ENCODE results near the gene LTBP2.

DNA sequence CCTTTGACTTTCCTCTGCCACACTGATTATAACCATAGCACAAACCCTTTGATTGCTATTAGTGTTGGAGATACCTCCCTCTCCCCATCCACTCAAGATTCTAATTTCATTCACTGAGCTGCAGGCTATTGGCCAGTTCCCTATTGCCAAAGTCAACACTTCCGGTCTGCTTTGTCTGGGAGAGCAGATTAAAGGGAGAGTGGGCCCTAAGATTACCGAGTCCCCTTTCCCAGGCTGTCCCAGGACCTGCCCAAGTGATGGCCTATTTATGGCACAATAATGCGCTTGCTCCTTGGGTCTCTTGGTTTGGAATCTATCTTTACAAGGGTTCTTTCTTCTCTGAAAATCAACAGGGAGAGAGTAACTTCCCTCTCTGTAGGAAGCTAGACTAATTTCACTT lies 42.9 kb upstream of the LTBP2 start:
- TF ChIP-seq EZH2phosphoT487 (IDR thresholded peaks at IDR 0.05; ENCODE audit: insufficient read depth, low read depth) (no peak), EZH2 (IDR thresholded peaks at IDR 0.05; ENCODE audit: insufficient read depth, poor library complexity, severe bottlenecking) (no peak)
